HUES64 (cell line): ENCODE results near the gene PTPRR.

Source experiments
- H3K27ac ChIP-seq: 2 replicates; pipeline ENCODE4 v1.7.0; 2013; ENCODE audit warnings: low read depth, low read length, inconsistent platforms
- H3K27me3 ChIP-seq: 2 replicates; pipeline ENCODE4 v1.6.1; 2013; ENCODE audit warnings: mild to moderate bottlenecking, low read length; ENCODE audit not compliant: insufficient read depth
- H3K36me3 ChIP-seq: 2 replicates; pipeline ENCODE4 v1.6.1; 2013; ENCODE audit warnings: mild to moderate bottlenecking, low read length; ENCODE audit not compliant: insufficient read depth
- H3K4me1 ChIP-seq: 2 replicates; pipeline ENCODE4 v1.6.1; 2013; ENCODE audit warnings: mild to moderate bottlenecking, low read length, moderate library complexity; ENCODE audit not compliant: insufficient read depth
- H3K4me3 ChIP-seq: 2 replicates; pipeline ENCODE4 v1.5.1; 2013; ENCODE audit warnings: mild to moderate bottlenecking, low read length, moderate library complexity
- H3K9ac ChIP-seq: 2 replicates; pipeline ENCODE4 v1.6.1; 2013; ENCODE audit warnings: mild to moderate bottlenecking, low read depth, low read length
- H3K9me3 ChIP-seq: 2 replicates; pipeline ENCODE4 v1.6.1; 2013; ENCODE audit warnings: low read depth, low read length; ENCODE audit not compliant: insufficient read depth
- WGBS: fragments of 150-250, 120-280 bp; methylation state at CpG from one replicate; pipeline ENCODE4 v1.1.7; 2013; ENCODE audit warnings: missing lambda C conversion rate; 5-methylcytosine and 5-hydroxymethylcytosine counted together

The PTPRR gene

GRCh38 chr12:70598467-70599193 lies 321.9 kb downstream of the PTPRR start:
- H3K9ac ChIP-seq, result no peak overlapping the region
- H3K27me3 ChIP-seq, result no peaks in the 10 kb centered on the region
- no peaks in the 10 kb centered on the region for H3K4me1 ChIP-seq
- H3K4me3 ChIP-seq, result no peak overlapping the region
- no peaks in the 10 kb centered on the region for H3K9me3 ChIP-seq
- no peak overlapping the region for H3K27ac ChIP-seq
- WGBS, result 87% methylated on average over 4 of the region's 4 CpGs
- no peaks in the 10 kb centered on the region for H3K36me3 ChIP-seq

DNA sequence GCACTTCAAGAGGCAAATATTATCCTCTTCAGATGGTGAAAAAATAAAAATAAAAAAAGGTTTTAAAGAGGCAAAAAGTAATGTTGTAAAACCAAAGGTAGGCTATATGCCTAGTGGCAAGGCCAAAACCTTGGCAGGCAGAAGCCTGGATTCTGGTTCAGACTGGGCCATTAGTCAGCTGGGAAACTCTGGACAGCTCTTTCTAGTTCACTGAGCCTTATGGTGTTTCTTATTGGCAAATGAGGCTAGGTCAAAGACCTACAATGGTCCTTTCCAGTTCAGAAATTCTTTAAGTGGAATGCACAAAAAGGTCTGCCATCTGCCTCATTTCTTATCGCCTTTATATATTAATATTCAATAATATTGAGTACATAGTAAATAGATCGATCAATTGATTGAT lies 327.9 kb downstream of the PTPRR start:
- no peaks in the 10 kb centered on the region for H3K36me3 ChIP-seq
- H3K9me3 ChIP-seq, result no peaks in the 10 kb centered on the region
- WGBS, result no CpG with 5 or more reads among the region's 2 CpGs
- no peak overlapping the region for H3K27ac ChIP-seq
- no peak overlapping the region for H3K9ac ChIP-seq
- no peak overlapping the region for H3K4me3 ChIP-seq
- H3K4me1 ChIP-seq, result no peaks in the 10 kb centered on the region
- H3K27me3 ChIP-seq, result no peaks in the 10 kb centered on the region

- Histone ChIP-seq H3K4me1 (no peaks in the 10 kb centered on the region), H3K27ac (no peak overlapping the region), H3K36me3 (no peaks in the 10 kb centered on the region), H3K4me3 (no peak overlapping the region), H3K9ac (no peak overlapping the region), H3K9me3 (no peaks in the 10 kb centered on the region), H3K27me3 (no peaks in the 10 kb centered on the region)
- WGBS, result 85% methylated on average over 3 of the region's 4 CpGs
Observed at GRCh38 chr12:70590549-70591226, 329.9 kb downstream of the PTPRR start.

GRCh38 chr12:70590051-70590450 lies 330.5 kb downstream of the PTPRR start:
- 41% methylated on average over 6 of the region's 6 CpGs for WGBS
- Histone ChIP-seq H3K4me3 (no peak overlapping the region), H3K27me3 (no peaks in the 10 kb centered on the region), H3K27ac (no peak overlapping the region), H3K9me3 (peaks cover 2% of the 10 kb centered on the region; the same call in 1 of the 2 replicates), H3K4me1 (no peaks in the 10 kb centered on the region), H3K36me3 (no peaks in the 10 kb centered on the region), H3K9ac (no peak overlapping the region)
